Measurements from ENCODE around the gene CORO2A.

CORO2A gene

DNA sequence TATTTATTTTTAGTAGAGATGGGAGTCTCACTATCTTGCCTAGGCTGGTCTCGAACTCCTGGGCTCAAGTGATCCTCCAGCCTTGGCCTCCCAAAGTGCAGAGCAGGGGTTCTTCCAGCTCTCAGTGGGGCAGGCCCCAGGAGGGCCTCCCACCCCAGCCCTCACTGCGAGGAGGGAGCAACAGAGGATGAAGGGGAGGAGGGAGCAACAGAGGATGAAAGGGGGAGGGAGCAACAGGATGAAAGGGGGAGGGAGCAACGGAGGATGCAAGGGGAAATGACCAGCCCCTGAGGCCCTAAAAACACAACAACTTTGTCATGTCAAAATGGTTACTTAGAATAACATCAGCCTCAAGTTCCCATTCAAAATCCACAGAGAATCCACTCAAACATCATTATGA, 83.4 kb downstream of the CORO2A start:
- TF ChIP-seq, protein P1, sequence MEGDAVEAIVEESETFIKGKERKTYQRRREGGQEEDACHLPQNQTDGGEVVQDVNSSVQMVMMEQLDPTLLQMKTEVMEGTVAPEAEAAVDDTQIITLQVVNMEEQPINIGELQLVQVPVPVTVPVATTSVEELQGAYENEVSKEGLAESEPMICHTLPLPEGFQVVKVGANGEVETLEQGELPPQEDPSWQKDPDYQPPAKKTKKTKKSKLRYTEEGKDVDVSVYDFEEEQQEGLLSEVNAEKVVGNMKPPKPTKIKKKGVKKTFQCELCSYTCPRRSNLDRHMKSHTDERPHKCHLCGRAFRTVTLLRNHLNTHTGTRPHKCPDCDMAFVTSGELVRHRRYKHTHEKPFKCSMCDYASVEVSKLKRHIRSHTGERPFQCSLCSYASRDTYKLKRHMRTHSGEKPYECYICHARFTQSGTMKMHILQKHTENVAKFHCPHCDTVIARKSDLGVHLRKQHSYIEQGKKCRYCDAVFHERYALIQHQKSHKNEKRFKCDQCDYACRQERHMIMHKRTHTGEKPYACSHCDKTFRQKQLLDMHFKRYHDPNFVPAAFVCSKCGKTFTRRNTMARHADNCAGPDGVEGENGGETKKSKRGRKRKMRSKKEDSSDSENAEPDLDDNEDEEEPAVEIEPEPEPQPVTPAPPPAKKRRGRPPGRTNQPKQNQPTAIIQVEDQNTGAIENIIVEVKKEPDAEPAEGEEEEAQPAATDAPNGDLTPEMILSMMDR (IDR thresholded peaks at IDR 0.05; ENCODE audit: insufficient read depth, low read depth, low read length, missing control alignments): no peak
- H3K4me3 ChIP-seq (ENCODE audit: low read length): no peak overlapping the region
- no peak for DNase-seq (ENCODE audit: low read depth)

DNA sequence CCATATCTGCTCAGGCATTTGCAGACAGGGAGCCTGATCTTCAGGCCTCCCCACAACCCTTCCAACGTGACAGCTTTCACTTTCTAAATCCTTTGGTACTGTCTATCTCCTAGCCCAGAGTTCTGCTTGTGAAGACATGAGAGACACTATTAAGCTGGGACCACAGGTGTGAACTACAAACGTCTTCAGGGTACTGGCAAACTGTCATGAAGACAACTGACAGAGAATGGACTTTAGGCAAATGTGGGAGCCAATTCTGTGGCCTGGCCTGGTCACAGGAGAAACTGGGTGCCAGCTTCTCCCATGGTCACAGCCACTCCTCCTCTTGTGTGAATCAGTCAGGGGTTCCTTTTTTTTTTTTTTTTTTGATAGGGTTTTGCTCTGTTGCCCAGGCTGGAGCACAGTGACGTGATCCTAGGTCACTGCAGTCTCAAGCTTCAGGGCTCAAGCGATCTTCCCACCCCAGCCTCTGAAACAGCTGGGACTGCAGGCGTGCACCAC, 83.9 kb downstream of the CORO2A start:
- TF ChIP-seq, protein P1 (IDR thresholded peaks at IDR 0.05; ENCODE audit: insufficient read depth, low read depth, low read length, missing control alignments): no peak

DNA sequence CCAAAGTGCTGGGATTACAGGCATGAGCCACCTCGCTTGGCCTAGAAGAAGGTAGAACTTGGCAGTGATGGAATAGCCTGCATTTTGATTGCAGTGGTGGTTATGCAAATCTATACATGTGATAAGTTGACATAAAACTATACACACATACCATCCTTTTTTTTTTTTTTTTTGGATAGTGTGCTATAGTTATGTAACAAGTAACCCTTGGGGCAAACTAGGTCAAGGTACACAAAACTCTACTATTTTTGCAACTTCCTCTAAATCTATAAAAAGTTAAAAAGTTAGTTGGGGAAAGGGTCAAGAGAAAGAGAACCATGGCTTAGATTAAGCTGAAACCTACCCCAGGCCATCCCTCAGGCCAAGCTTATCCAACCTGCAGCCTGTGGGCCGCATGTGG, 84.5 kb downstream of the CORO2A start:
- DNase-seq (ENCODE audit: low read depth): no peak
- TF ChIP-seq, protein P1 (IDR thresholded peaks at IDR 0.05; ENCODE audit: insufficient read depth, low read depth, low read length, missing control alignments): no peak
- no peak overlapping the region for H3K4me3 ChIP-seq (ENCODE audit: low read length)

More for the DNA sequence above, 83.9 kb downstream of the CORO2A start:
- no peak overlapping the region for H3K4me3 ChIP-seq (ENCODE audit: low read length)
- DNase-seq (ENCODE audit: low read depth): no peak

DNA sequence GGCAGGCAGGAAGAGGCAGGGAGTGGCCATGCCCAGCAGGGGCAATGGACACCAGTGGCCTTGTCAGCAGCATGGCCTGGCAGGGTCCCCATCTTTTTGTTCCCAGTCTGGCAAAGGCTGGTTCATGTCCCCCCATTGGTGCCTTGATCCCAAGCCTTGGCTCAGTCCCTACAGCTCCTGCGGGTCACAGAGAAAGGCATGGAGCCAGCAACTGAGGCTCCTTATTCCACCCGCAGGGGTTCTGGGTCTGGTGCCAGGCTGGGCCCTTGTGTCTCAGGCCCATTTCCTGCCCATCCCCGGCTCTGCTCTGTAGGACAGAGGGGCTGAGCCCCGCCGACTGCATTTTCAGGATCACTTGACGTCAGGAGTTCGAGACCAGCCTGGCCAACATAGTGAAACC, 87.4 kb downstream of the CORO2A start:
- H3K4me3 ChIP-seq (ENCODE audit: low read length): no peak overlapping the region
- DNase-seq (ENCODE audit: low read depth): no peak
- TF ChIP-seq, protein P1 (IDR thresholded peaks at IDR 0.05; ENCODE audit: insufficient read depth, low read depth, low read length, missing control alignments): no peak

DNA sequence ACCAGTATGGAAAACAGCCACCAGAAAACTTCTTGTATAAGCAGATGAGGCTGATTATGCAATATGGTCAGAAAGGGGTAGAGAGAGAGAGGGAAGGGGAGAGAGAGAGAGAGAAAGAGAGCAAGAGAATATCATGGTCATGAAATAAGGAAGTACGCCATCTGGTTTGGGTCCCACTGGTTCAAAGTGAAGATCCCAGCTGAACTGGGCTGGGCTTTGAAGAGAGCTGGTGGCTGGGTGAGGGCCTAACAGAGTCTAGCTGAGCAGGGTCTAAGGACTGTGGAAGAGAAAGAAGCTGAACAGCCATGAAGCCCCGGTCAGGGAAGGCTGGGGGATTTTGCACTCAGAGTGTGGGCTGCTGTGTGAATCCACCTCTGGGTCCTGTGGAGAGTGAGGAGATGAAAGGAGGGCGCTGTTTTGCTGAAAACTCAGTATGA, 88.0 kb downstream of the CORO2A start:
- TF ChIP-seq, protein P1 (IDR thresholded peaks at IDR 0.05; ENCODE audit: insufficient read depth, low read depth, low read length, missing control alignments): no peak
- DNase-seq (ENCODE audit: low read depth): no peak
- no peak overlapping the region for H3K4me3 ChIP-seq (ENCODE audit: low read length)

DNA sequence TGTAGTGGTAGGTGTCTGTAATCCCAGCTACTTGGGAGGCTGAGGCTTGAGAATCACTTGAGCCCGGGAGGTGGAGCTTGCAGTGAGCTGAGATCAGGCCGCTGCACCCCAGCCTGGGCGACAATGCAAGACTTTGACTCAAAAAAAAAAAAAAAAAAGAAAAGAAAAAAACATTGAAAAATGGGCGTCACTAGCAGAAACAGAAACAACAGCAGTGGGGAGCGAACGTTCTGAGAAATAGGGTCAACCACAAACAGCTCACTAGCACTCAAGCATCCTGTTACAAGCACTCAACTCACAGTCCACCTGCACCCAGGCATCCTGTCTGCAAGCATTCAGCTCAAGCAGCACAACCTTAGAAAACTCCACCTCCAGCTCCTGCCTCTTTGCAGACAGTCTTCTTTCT, 90.6 kb downstream of the CORO2A start:
- TF ChIP-seq, protein P1 (IDR thresholded peaks at IDR 0.05; ENCODE audit: insufficient read depth, low read depth, low read length, missing control alignments): no peak
- H3K4me3 ChIP-seq (ENCODE audit: low read length): no peak overlapping the region
- DNase-seq (ENCODE audit: low read depth): no peak

DNA sequence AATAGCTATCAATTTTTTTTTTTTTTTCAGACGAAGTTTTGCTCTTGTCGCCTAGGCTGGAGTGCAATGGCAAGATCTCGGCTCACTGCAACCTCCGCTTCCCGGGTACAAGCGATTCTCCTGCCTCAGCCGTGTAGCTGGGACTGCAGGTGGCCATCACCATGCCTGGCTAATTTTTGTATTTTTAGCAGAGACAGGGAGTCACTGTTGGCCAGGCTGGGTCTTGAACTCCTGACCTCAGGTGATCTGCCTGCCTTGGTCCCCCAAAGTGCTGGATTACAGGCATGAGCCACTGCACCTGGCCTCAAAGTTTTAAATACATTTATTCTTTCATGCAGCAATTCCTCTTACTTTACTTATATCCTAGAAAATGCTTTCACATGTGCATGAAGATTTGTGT, 91.0 kb downstream of the CORO2A start:
- no peak overlapping the region for H3K4me3 ChIP-seq (ENCODE audit: low read length)
- TF ChIP-seq, protein P1 (IDR thresholded peaks at IDR 0.05; ENCODE audit: insufficient read depth, low read depth, low read length, missing control alignments): no peak
- DNase-seq (ENCODE audit: low read depth): no peak
